Suprapubic skin (tissue), 4 donors: Measurements from ENCODE around the gene GPSM3. TPM values are rescaled to one million over a fixed set of nuclear protein-coding genes. Genes with fewer than 3 reads are reported as not detected.

Source experiments
- DNase-seq, 2 donors: peaks; one replicate each; pipeline ENCODE4 v3.0.0-alpha.2; 2019; ENCODE audit warnings: low spot score in 2 of 2
- H3K27ac ChIP-seq: fragments of 200-600 bp; sonication (generic); one replicate; pipeline ENCODE4 v1.5.1; 2019
- H3K27me3 ChIP-seq: fragments of 200-600 bp; sonication (generic); one replicate; pipeline ENCODE4 v1.5.1; 2019
- H3K36me3 ChIP-seq: fragments of 200-600 bp; sonication (generic); one replicate; pipeline ENCODE4 v1.5.1; 2019
- H3K4me1 ChIP-seq: fragments of 200-600 bp; sonication (generic); one replicate; pipeline ENCODE4 v1.5.1; 2019
- H3K4me3 ChIP-seq: fragments of 200-600 bp; sonication (generic); one replicate; pipeline ENCODE4 v1.5.1; 2019; ENCODE audit warnings: mild to moderate bottlenecking
- H3K9me3 ChIP-seq: fragments of 200-600 bp; sonication (generic); one replicate; pipeline ENCODE4 v1.5.1; 2019
- CTCF ChIP-seq, 2 donors: fragments of 200-600 bp in 1 of 2; fragments of 450-650 bp in 1 of 2; sonication (generic) in 1 of 2; IDR thresholded peaks; one replicate each; pipeline ENCODE4 v1.5.1; 2016 to 2019; ENCODE audit warnings: antibody characterized with exemption in 2 of 2, mild to moderate bottlenecking in 1 of 2, moderate library complexity in 1 of 2
- EP300 ChIP-seq: sonication (generic); formaldehyde crosslinking; IDR thresholded peaks from one replicate; pipeline ENCODE4 v1.6.1; 2017; ENCODE audit warnings: antibody characterized with exemption
- POLR2A ChIP-seq, 2 donors: fragments of 450-650 bp; IDR thresholded peaks; one replicate each; pipeline ENCODE4 v1.6.1; 2017; ENCODE audit warnings: antibody characterized with exemption in 2 of 2, mild to moderate bottlenecking in 2 of 2, moderate library complexity in 2 of 2
- POLR2AphosphoS5 ChIP-seq, 3 donors: sonication (generic); formaldehyde crosslinking; IDR thresholded peaks; one replicate each; pipeline ENCODE4 v1.6.1; 2017; ENCODE audit warnings: antibody characterized with exemption in 3 of 3
- WGBS: methylation state at CpG from one replicate; pipeline ENCODE4 v1.1.5; 2018; 5-methylcytosine and 5-hydroxymethylcytosine counted together
- total RNA-seq, 4 donors: library from RNA; depleted of rRNA; stranded (reverse); fragments of >200 nt; gene quantifications; one replicate each; pipeline ENCODE4 v1.1.0, GENCODE V29; 2016

The GPSM3 gene
- total RNA-seq, 4 donors from 2014 or later = 4.8 to 5.5 (median 5.1) TPM

GRCh38 chr6:32182555-32182981 lies 9.9 kb downstream of the GPSM3 start:
- Histone ChIP-seq H3K9me3 (no peaks in the 10 kb centered on the region), H3K4me3 (no peak overlapping the region), H3K4me1 (peaks cover 58% of the 10 kb centered on the region), H3K27ac (no peak overlapping the region), H3K27me3 (no peaks in the 10 kb centered on the region), H3K36me3 (peaks cover 41% of the 10 kb centered on the region)
- DNase-seq = no peak
- no peak for TF ChIP-seq POLR2A (IDR thresholded peaks at IDR 0.05)
- TF ChIP-seq CTCF (IDR thresholded peaks at IDR 0.05) = no peak
- TF ChIP-seq EP300 = no peak
- no peak for TF ChIP-seq POLR2AphosphoS5 (IDR thresholded peaks at IDR 0.05)
- 70% methylated on average over 7 of the region's 10 CpGs for WGBS

GRCh38 chr6:32181915-32182529 lies 10.4 kb downstream of the GPSM3 start:
- Histone ChIP-seq H3K4me1 (peaks cover 58% of the 10 kb centered on the region), H3K27ac (peak overlapping the region; percentile 31), H3K27me3 (no peaks in the 10 kb centered on the region), H3K9me3 (no peaks in the 10 kb centered on the region), H3K36me3 (peaks cover 35% of the 10 kb centered on the region), H3K4me3 (no peak overlapping the region)
- 54% methylated on average over 10 of the region's 10 CpGs for WGBS
- DNase-seq = no peak
- TF ChIP-seq POLR2A (IDR thresholded peaks at IDR 0.05) (no peak), CTCF (IDR thresholded peaks at IDR 0.05) (no peak), EP300 (no peak), POLR2AphosphoS5 (IDR thresholded peaks at IDR 0.05) (no peak)

GRCh38 chr6:32181148-32181702 lies 11.2 kb downstream of the GPSM3 start:
- no peak for DNase-seq
- 92% methylated on average over 15 of the region's 15 CpGs for WGBS
- H3K27me3 ChIP-seq = no peaks in the 10 kb centered on the region
- TF ChIP-seq POLR2AphosphoS5 (IDR thresholded peaks at IDR 0.05) = no peak
- TF ChIP-seq CTCF (IDR thresholded peaks at IDR 0.05) = no peak
- no peak for TF ChIP-seq POLR2A (IDR thresholded peaks at IDR 0.05)
- TF ChIP-seq EP300 = no peak
- no peak overlapping the region for H3K4me3 ChIP-seq
- H3K27ac ChIP-seq = peak overlapping the region; percentile 20
- H3K9me3 ChIP-seq = no peaks in the 10 kb centered on the region
- H3K36me3 ChIP-seq = peaks cover 27% of the 10 kb centered on the region
- H3K4me1 ChIP-seq = peaks cover 58% of the 10 kb centered on the region

GRCh38 chr6:32179766-32180405 lies 12.6 kb downstream of the GPSM3 start:
- peaks cover 61% of the 10 kb centered on the region for H3K4me1 ChIP-seq
- no peak for DNase-seq
- no peaks in the 10 kb centered on the region for H3K27me3 ChIP-seq
- peak overlapping the region; percentile 93 for H3K4me3 ChIP-seq
- 68% methylated on average over 10 of the region's 10 CpGs for WGBS
- H3K36me3 ChIP-seq = peaks cover 26% of the 10 kb centered on the region
- no peaks in the 10 kb centered on the region for H3K9me3 ChIP-seq
- no peak for TF ChIP-seq CTCF (IDR thresholded peaks at IDR 0.05)
- TF ChIP-seq POLR2A (IDR thresholded peaks at IDR 0.05) = no peak
- TF ChIP-seq POLR2AphosphoS5 (IDR thresholded peaks at IDR 0.05) = no peak
- TF ChIP-seq EP300 = no peak
- no peak overlapping the region for H3K27ac ChIP-seq
